Measurements from ENCODE around the gene BORCS6. TPM values are rescaled to one million over a fixed set of nuclear protein-coding genes. Genes with fewer than 3 reads are reported as not detected.

Gene BORCS6
- total RNA-seq, 1 donor from 2014 or later: 9.7 TPM

- no peaks in the 10 kb centered on the region for H3K9me3 Mint-ChIP-seq (ENCODE audit: unreplicated experiment)
- H3K36me3 Mint-ChIP-seq (ENCODE audit: low read depth, unreplicated experiment): peaks cover 14% of the 10 kb centered on the region
- H3K27ac Mint-ChIP-seq (ENCODE audit: unreplicated experiment): peak overlapping the region; percentile 74
- no peak overlapping the region for H3K4me3 Mint-ChIP-seq (ENCODE audit: unreplicated experiment)
- DNase-seq (ENCODE audit: low spot score): no peak
- no peak for TF ChIP-seq CTCF (IDR thresholded peaks at IDR 0.05; ENCODE audit: unreplicated experiment)
- H3K27me3 Mint-ChIP-seq (ENCODE audit: unreplicated experiment): peaks cover 13% of the 10 kb centered on the region
- H3K4me1 Mint-ChIP-seq (ENCODE audit: unreplicated experiment): peaks cover 40% of the 10 kb centered on the region
These were observed 31.0 kb downstream of the BORCS6 start for GRCh38 chr17:8159032-8159400.

GRCh38 chr17:8158267-8159031 lies 31.5 kb downstream of the BORCS6 start:
- TF ChIP-seq CTCF (IDR thresholded peaks at IDR 0.05; ENCODE audit: unreplicated experiment): peak; percentile 89
- Mint-ChIP-seq H3K27ac (ENCODE audit: unreplicated experiment) (peak overlapping the region; percentile 74), H3K9me3 (ENCODE audit: unreplicated experiment) (no peaks in the 10 kb centered on the region), H3K4me3 (ENCODE audit: unreplicated experiment) (no peak overlapping the region), H3K36me3 (ENCODE audit: low read depth, unreplicated experiment) (peaks cover 14% of the 10 kb centered on the region), H3K4me1 (ENCODE audit: unreplicated experiment) (peaks cover 39% of the 10 kb centered on the region), H3K27me3 (ENCODE audit: unreplicated experiment) (peaks cover 15% of the 10 kb centered on the region)
- DNase-seq (ENCODE audit: low spot score): peak; percentile 93

DNA sequence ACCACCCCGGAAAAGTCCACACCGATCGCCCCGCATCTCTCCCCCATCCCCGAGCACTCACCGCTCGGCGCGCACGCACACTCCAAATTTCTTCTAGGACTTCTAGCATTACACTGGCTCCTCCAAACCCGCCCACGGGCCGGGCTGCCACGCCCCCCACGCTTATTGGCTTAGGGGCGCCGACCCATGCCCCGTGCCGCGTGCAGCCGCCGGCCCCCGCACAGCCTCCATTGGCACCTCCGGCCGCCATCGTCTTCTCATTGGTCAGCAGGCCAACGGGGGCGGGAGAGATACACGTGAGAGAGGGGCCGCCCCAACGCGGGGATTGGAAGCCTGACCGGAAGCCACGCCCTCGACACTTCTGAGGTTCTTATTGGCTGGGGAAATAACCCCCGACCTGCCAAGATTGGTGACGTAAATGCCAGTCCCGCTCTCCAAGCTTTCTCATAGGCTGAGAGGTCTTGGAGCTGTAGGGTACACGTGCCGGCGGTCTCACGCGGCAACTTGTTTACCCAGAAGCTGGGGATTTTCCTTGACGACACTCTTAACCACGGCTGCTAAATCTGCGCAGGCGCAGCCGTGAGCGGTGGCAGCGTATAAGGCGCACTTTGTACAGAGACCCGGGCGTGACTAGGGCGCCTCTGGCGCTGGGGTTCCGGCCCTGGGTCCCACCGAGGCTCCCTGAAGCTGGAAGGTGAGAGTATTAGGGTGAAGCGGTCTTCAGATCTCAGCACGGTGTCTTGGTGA lies 33.6 kb downstream of the BORCS6 start:
- Mint-ChIP-seq H3K27ac (ENCODE audit: unreplicated experiment) (no peak overlapping the region), H3K9me3 (ENCODE audit: unreplicated experiment) (no peaks in the 10 kb centered on the region), H3K4me1 (ENCODE audit: unreplicated experiment) (peaks cover 42% of the 10 kb centered on the region), H3K4me3 (ENCODE audit: unreplicated experiment) (no peak overlapping the region), H3K27me3 (ENCODE audit: unreplicated experiment) (peaks cover 29% of the 10 kb centered on the region), H3K36me3 (ENCODE audit: low read depth, unreplicated experiment) (peaks cover 10% of the 10 kb centered on the region)
- no peak for TF ChIP-seq CTCF (IDR thresholded peaks at IDR 0.05; ENCODE audit: unreplicated experiment)
- peak; percentile 99 for DNase-seq (ENCODE audit: low spot score)

DNA sequence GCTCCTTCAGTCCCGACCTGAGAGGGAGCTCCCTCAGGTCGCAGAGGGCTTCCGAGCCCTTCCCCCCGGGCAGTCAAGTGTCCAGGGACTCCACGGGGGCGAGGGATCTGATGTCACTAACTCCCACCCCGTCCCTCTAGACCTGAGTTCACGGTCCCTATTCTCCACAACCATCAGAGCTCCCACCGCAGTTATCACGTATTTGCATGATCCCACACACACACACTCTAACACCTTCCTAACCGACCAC lies 34.1 kb downstream of the BORCS6 start:
- no peaks in the 10 kb centered on the region for H3K9me3 Mint-ChIP-seq (ENCODE audit: unreplicated experiment)
- DNase-seq (ENCODE audit: low spot score): no peak
- peaks cover 27% of the 10 kb centered on the region for H3K27me3 Mint-ChIP-seq (ENCODE audit: unreplicated experiment)
- H3K36me3 Mint-ChIP-seq (ENCODE audit: low read depth, unreplicated experiment): peaks cover 6% of the 10 kb centered on the region
- peaks cover 39% of the 10 kb centered on the region for H3K4me1 Mint-ChIP-seq (ENCODE audit: unreplicated experiment)
- H3K27ac Mint-ChIP-seq (ENCODE audit: unreplicated experiment): no peak overlapping the region
- no peak for TF ChIP-seq CTCF (IDR thresholded peaks at IDR 0.05; ENCODE audit: unreplicated experiment)
- no peak overlapping the region for H3K4me3 Mint-ChIP-seq (ENCODE audit: unreplicated experiment)
